NCI-H2081 (cell line): ENCODE results near the gene TXNRD1.
A peak's percentile ranks its signal among the peaks of the same experiment; 100 is the strongest.
"Not testable (repeated sequence)": the region's sequence is repeated elsewhere in the genome, so short reads cannot be mapped to it uniquely, and the experiment has no call there.

ENCODE experiments used
- DNase-seq, 2 experiments: peaks; one replicate each; lab custom pipeline; 2025; lab: John Stamatoyannopoulos, UW

Gene TXNRD1

GRCh38 chr12:104190641-104191176 lies 24.9 kb upstream of the TXNRD1 start:
- DNase-seq: no peak

- no peak for DNase-seq
Measured at GRCh38 chr12:104197264-104197663, 18.3 kb upstream of the TXNRD1 start.

- no peak for DNase-seq
Measured at GRCh38 chr12:104199964-104200363, 15.6 kb upstream of the TXNRD1 start.

- DNase-seq: peak; percentile 61 to 62
Measured at GRCh38 chr12:104201238-104202001, 14.2 kb upstream of the TXNRD1 start.

DNA sequence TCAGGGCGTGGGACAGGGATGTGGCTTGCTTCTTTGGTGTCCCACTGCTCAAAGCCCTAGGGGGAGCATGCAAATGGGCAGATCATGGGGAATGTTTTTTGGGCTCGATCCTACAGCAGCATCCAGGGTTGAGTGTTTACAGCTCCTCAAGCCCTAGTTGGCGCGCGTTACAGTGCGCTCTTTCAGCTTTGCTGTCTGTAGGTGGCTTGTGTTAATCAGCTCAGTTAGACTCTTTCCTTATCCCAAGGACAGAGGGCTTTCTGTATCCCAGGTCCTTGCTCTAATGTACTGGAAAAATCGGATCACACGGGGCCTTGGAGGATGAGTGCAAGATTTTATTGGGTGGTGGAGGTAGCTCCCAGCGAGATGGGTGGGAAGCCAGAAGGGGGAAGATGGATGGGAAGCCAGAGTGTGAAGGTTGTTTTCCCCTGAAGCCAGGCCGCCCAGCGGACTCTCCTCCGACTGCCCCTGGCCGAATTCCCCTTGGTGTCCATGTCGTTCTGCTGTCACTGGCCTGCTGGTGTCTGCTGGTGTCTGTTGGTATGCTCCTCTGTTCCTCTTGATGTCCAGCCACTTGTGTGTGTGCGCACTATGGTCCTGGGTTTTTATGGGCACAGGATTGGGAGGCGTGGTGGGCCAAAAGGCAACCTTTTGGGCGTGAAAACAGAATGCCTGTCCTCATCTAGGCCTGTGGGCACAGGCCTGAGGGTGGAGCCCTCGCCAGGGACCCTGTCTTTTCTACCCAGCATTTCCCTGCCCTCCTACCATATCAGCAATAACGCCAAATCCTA lies 10.7 kb upstream of the TXNRD1 start:
- DNase-seq: no peak

DNA sequence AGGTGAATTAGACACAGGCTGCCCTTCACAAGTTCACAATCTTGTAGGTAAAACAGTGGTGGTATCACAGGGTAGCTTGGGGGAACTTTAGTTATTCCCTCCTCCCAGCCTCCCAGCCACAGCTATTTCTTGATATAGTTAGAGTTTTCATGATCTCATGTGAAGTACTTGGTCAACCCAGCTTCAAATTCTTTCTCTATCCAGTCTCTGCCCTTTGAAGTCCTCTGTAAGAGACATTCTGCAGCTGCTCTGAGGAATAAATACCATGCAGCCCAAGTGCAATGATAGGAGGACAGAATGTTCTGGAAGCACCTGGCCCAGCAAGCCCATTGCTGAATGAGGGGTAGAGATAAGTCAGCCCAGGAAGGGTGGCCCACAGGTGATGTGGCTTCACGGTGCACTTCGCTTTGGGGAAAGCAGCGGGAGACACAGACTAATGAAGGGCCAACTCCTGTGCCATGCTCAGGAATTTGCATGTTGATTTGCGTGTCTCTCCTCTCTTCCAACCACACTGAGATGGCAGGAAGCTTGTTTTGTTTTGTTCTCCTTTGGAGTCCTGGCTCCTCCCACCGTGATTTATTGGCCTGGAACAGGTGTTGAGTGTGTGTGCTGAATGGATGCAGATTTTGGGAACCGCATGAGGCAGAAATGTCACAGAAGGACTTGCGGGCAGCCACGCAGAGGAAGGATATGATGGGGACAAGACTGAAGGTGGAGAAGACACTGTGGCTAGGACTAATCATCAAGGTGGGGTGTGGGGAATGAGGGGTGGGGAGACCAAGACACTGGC lies 8.0 kb upstream of the TXNRD1 start:
- DNase-seq: no peak

GRCh38 chr12:104212516-104212915 lies 3.1 kb upstream of the TXNRD1 start:
- no peak for DNase-seq

DNA sequence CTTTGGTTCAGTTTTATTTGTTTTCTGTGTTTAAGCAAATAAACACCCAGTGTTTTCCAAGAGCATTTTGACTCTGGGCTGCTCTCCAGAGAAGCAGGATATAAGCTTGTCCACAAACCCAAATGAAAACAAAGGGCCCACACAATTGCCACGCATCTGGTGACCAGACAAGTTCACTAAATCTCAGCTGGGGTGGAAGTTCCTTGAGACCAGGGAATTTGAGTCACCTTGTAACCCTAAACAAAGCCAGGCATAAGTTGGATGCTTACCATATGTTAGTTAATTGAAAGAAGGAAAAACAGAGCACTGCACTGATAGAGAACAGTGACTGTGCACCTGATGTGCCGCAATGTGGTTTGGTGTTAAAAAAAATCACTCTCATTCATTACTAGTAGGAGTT lies 1.6 kb upstream of the TXNRD1 start:
- peak in 1 of 2 experiments; percentile 23 for DNase-seq

DNA sequence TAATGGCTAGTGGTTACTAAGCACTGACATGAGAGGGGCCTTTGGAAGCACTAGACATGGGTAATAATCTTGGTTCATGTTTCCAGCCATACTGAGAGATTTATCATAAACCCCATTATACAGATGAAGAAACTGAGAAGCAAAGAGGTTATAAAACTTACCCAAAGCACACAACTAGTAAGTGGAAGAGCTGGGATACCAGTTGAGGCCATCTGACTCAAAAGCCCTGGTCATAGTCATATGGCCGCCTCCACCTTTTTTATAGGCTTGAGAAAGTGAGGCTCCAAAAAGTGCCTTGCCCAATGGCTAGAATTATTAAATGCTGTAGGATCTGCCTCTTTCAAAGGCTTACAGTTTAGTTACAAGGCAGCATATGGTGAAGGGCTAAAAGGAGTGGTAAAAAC lies 944 bp downstream of the TXNRD1 start:
- no peak for DNase-seq

DNA sequence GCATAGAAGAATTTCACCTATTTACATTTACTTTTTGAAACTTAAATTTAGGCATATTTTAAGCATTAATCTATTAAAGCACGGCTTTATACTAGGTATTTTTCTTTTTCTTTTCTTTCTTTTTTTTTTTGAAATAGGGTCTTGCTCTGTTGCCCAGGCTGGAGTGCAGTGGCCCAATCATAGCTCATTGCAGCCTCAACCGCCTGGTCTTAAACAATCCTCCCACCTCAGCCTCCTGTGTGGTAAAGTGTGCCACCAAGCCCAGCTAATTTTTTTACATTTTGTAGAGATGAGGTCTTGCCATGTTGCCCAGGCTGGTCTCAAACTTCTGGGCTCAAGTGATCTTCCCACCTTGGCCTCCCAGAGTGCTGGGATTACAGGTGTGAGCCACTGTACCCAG lies 2.9 kb downstream of the TXNRD1 start:
- not testable (repeated sequence) for DNase-seq

DNA sequence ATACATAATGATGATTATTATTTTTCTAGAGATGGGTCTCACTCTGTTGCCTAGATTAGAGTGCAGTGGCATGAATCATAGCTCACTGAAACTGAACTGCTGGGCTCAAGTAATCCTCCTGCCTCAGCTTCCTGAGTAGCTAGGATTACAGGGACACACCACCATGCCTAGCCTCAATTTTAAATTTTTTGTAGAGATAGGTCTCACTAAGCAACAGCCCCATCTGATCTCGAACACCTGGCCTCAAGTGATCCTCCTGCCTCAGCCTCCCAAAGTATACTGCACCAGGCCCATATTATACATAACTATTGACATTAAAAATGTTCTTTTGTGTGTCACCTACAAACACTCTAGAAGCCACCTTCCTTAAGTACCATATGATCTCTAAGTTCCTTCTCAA lies 3.4 kb downstream of the TXNRD1 start:
- no peak for DNase-seq

DNA sequence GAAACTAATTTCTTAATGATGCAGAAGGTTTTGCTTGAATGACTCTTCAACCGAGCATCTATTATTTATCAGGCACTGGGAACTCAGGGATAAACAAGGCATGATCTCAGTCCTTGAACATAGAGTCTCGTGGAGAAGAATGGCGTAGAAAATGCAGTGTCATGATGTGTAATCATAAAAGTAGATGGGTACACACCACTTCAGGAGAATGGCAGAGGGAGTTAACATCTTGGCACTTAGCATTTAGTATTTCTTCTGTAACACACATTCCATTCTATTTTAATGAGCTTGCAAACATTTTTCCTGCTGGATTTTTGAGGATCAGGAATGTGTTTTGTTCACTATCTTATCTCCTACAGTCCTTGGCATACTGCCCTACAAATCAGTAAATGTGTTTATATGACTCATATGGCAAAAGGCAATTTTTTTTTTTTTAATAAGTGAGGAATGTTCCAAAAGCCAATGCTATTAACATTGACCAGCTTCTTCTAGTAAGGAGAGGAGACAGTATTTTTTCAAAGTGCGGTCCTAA lies 3.8 kb downstream of the TXNRD1 start:
- peak in 1 of 2 experiments; percentile 25 for DNase-seq

- peak; percentile 37 to 90 for DNase-seq
Measured at GRCh38 chr12:104219908-104220404, 4.4 kb downstream of the TXNRD1 start.

DNA sequence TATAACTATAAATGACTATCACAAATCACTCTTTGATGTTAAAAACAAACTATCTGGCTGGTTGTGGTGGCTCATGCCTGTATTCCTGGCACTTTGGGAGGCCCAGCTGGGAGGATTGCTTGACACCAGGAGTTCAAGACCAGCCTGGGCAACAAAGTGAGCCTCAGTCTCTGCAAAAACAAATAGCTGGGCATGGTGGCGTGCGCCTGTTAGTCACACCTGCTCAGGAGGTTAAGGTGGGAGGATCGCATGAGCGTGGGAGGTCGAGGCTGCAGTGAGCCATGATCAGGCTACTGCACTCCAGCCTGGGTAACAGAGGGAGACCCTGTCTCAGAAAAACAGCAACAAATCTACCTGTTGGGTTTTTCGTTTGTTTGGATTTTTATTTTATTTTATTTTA lies 5.4 kb downstream of the TXNRD1 start:
- no peak for DNase-seq

GRCh38 chr12:104222976-104223375 lies 7.4 kb downstream of the TXNRD1 start:
- DNase-seq: no peak

DNA sequence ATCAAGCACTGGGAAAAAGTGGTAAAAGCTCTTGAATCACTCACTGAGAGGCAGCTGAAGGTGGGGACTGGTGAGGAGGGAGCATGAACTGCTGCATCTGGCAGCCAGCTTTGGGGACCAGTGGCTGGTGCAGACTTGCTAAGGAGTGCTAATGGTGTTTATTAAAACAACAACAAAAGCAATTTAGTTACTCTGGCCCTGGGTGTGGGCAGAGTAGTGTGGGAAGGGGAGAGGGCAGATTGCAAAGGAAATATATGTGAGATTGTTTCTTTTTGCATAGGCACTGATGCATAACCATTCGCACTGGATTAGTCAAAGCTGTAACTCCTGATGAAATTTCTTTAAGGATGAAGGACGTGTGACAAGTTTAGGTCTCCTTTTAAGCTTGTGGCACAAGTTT lies 8.1 kb downstream of the TXNRD1 start:
- DNase-seq: no peak

DNA sequence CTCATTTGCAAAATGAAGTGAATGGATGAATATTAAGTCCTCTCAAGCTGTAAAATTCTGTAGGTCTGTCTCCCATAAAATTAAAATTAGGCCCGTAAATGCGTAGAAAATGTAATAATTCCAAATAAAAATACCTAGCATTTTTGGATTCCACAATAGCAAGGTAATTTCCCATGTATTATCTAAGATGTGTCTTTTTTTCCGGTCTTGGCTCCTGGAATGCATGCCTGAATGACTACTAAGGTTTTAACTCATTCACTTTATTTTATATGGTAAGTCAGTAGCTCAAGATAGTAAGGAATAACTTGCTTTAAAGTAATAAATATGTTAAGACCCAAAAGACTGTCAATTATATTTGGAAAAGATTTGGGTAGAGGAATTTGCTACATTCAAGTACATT lies 11.1 kb downstream of the TXNRD1 start:
- no peak for DNase-seq

DNA sequence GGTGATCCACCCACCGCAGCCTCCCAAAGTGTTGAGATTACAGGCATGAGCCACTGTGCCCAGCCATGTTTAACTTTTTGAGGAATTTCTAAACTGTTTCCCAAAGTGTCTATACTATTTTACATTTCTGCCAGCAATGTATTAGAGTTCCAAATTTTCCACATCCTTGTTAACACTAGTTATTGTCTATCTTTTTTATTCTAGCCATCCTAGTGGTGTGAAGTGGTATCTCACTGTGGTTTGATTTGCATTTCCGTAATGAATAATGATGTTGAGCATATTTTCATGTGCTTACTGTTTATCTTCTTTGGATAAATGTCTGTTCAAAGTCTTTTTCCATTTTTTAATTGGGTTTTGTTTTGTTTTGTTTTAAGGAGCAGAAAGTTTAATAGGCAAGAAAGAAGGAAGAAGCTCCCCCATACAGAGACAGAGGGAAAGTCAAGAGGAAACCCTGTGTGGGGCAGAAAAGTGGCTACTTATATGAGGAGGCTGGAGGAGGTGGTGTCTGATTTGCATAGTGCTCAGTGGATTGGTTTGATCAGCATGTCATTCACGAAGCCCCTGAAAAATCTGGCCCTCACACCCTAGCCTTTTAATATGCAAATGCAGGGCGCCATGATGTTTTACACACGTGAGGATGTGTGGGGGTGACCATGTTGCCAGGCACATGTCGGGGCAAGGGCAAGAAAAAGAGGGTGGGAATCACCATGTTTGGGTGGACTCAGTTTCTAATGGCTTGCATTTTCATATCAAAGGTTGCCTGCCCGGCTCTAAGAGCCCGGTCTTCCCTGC lies 14.9 kb downstream of the TXNRD1 start:
- no peak for DNase-seq

DNA sequence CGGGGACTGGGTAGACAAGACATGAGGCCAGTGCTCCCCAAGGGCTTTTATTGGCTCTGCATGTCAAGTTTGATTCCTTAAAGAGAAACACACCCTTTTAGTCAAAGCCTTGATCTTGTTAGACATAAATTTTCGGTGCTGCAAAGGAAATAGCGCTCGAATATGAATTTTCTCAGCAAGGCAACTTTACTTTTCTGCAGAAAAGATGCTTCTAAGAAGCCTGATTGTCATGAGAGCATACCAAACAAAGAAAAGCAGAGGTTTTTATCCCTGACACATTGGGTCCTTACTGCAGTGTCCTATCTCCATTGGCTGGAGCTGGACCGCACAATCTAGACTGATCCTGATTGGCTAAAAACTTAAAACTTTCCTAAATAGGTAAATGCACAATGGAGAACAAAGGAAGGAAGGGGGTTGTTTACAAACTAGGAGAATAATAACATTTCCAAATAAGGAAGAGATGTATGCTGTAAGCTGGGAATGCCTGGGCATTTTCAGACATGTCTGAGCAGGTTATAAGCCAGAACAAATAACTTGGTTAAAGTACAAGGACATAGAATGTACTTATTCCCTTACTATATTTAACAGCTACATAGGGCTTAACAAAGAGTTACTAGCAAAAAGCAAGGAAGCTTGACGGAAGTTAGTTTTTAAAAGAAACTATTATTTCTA lies 17.2 kb downstream of the TXNRD1 start:
- no peak for DNase-seq

GRCh38 chr12:104234926-104235499 lies 19.4 kb downstream of the TXNRD1 start:
- no peak for DNase-seq
